Thyroid gland (tissue), 4 donors: ENCODE results near the gene CDK8. TPM values are rescaled to one million over a fixed set of nuclear protein-coding genes. Genes with fewer than 3 reads are reported as not detected.

Experiments
- DNase-seq, 2 donors: peaks; one replicate each; pipeline ENCODE4 v3.0.0-alpha.2; 2019
- H3K27ac ChIP-seq, 3 donors: fragments of 200-600 bp; sonication (generic); 1 replicate in 2 of 3; 2 replicates in 1 of 3; pipeline ENCODE4 v1.5.1; 2016 to 2019; ENCODE audit warnings: mild to moderate bottlenecking in 1 of 3, moderate library complexity in 1 of 3
- H3K27me3 ChIP-seq: fragments of 200-600 bp; sonication (generic); one replicate; pipeline ENCODE4 v1.5.1; 2019
- H3K36me3 ChIP-seq, 2 donors: fragments of 200-600 bp; sonication (generic); one replicate each; pipeline ENCODE4 v1.5.1; 2016 to 2019
- H3K4me1 ChIP-seq, 2 donors: fragments of 200-600 bp; sonication (generic); one replicate each; pipeline ENCODE4 v1.5.1; 2017 to 2019
- H3K4me3 ChIP-seq, 3 donors: fragments of 200-600 bp; sonication (generic); replicated peaks in 1 of 3; 1 replicate in 2 of 3; 2 replicates in 1 of 3; pipeline ENCODE4 v1.5.1; 2016; ENCODE audit warnings: mild to moderate bottlenecking in 1 of 3
- H3K9me3 ChIP-seq: fragments of 200-600 bp; sonication (generic); one replicate; pipeline ENCODE4 v1.5.1; 2017
- POLR2A ChIP-seq, 2 donors: fragments of 450-650 bp; IDR thresholded peaks; one replicate each; pipeline ENCODE4 v1.6.1; 2017; ENCODE audit warnings: antibody characterized with exemption in 2 of 2, mild to moderate bottlenecking in 2 of 2, moderate library complexity in 1 of 2
- WGBS, 2 donors: methylation state at CpG; one replicate each; pipeline ENCODE4 v1.1.5; 2017; 5-methylcytosine and 5-hydroxymethylcytosine counted together
- intact Hi-C: fragments of 100-400 bp; cut with DNase I; formaldehyde crosslinking; loops from one replicate; pipeline ENCODE4 v1.15.1; 2023
- total RNA-seq, 4 donors: library from RNA; depleted of rRNA; stranded (reverse); fragments of >200 nt; gene quantifications; one replicate each; pipeline ENCODE4 v1.2.3, GENCODE V29; 2016
- TF ChIP-seq, protein P1 (sequence below), 6 experiments: fragments of 200-600 bp in 3 of 6; fragments of 450-650 bp in 3 of 6; sonication (generic) in 3 of 6; IDR thresholded peaks; one replicate each; pipeline ENCODE4 v1.5.1; 2016 to 2019; ENCODE audit warnings: antibody characterized with exemption in 6 of 6, mild to moderate bottlenecking in 2 of 6, inconsistent platforms in 1 of 6, moderate library complexity in 1 of 6

The CDK8 gene
- total RNA-seq, 4 donors from 2014 or later, result 14.2 to 16.2 (median 15.1) TPM

DNA sequence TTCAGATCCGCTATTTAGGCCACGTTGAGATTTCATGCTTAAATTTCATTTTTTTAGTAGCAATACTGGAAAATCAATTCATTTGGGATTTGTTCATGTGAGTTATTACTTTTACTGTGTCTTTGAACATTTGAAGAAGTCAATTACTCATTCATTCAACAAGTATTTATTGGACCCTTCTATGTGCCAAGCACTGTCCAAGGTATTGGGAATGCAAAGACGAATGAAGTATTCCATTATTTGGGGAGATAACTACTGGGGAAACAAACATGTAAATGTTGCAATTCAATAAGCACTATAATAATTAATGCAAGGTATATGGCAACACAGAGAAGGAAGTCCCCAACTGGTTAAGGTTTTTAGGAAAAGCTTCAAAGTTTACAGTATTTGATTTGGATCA is 5.7 kb downstream of the CDK8 start:
- 89 to 92% methylated on average over 3 of the region's 3 CpGs for WGBS, 2 donors
- Histone ChIP-seq H3K9me3 (no peaks in the 10 kb centered on the region), H3K36me3 (no peaks in the 10 kb centered on the region), H3K4me1 (peaks cover 6 to 10% of the 10 kb centered on the region in 2 donors), H3K27me3 (no peaks in the 10 kb centered on the region), H3K27ac (no peak overlapping the region), H3K4me3 (no peak overlapping the region)
- TF ChIP-seq, protein P1, sequence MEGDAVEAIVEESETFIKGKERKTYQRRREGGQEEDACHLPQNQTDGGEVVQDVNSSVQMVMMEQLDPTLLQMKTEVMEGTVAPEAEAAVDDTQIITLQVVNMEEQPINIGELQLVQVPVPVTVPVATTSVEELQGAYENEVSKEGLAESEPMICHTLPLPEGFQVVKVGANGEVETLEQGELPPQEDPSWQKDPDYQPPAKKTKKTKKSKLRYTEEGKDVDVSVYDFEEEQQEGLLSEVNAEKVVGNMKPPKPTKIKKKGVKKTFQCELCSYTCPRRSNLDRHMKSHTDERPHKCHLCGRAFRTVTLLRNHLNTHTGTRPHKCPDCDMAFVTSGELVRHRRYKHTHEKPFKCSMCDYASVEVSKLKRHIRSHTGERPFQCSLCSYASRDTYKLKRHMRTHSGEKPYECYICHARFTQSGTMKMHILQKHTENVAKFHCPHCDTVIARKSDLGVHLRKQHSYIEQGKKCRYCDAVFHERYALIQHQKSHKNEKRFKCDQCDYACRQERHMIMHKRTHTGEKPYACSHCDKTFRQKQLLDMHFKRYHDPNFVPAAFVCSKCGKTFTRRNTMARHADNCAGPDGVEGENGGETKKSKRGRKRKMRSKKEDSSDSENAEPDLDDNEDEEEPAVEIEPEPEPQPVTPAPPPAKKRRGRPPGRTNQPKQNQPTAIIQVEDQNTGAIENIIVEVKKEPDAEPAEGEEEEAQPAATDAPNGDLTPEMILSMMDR (IDR thresholded peaks at IDR 0.05), result no peak
- TF ChIP-seq POLR2A (IDR thresholded peaks at IDR 0.05), result no peak
- intact Hi-C loops, result no loop called here
- no peak for DNase-seq

- H3K36me3 ChIP-seq, result no peaks in the 10 kb centered on the region
- H3K4me3 ChIP-seq, result no peak overlapping the region
- no peak for DNase-seq
- H3K9me3 ChIP-seq, result no peaks in the 10 kb centered on the region
- H3K27me3 ChIP-seq, result no peaks in the 10 kb centered on the region
- intact Hi-C loops, result no loop called here
- no peak overlapping the region for H3K27ac ChIP-seq
- H3K4me1 ChIP-seq, result no peaks in the 10 kb centered on the region
- TF ChIP-seq POLR2A (IDR thresholded peaks at IDR 0.05), result no peak
- TF ChIP-seq, protein P1 (IDR thresholded peaks at IDR 0.05), result no peak
- 95 to 99% methylated on average over 2 of the region's 2 CpGs for WGBS, 2 donors
Measured at GRCh38 chr13:26262156-26262555, 8.2 kb downstream of the CDK8 start.

- no peak overlapping the region for H3K27ac ChIP-seq
- TF ChIP-seq, protein P1 (IDR thresholded peaks at IDR 0.05), result no peak
Measured at GRCh38 chr13:26266311-26266710, 12.4 kb downstream of the CDK8 start.

DNA sequence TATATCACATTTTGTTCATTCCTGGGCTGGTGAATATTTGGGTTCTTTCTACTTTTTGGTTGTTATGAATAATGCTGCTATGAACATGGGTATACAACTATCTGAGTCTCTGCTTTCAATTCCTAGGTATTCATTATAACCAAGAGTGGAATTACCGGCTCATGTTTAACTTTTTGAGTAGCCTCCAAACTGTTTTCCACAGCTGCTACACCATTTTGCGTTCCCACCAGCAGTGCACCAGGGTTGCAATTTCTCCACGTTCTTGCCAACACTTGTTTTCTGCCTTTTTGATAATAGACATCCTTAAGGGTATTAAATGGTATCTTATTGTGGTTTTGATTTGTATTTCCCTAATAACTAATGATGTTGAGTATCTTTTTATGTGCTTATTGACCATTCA is 16.8 kb downstream of the CDK8 start:
- Histone ChIP-seq H3K27ac (no peak overlapping the region), H3K36me3 (no peaks in the 10 kb centered on the region), H3K4me3 (no peak overlapping the region), H3K4me1 (no peaks in the 10 kb centered on the region), H3K27me3 (no peaks in the 10 kb centered on the region), H3K9me3 (no peaks in the 10 kb centered on the region)
- no peak for TF ChIP-seq POLR2A (IDR thresholded peaks at IDR 0.05)
- TF ChIP-seq, protein P1 (IDR thresholded peaks at IDR 0.05), result no peak
- no peak for DNase-seq
- 93 to 95% methylated on average over 3 of the region's 3 CpGs for WGBS, 2 donors
- intact Hi-C loops, result no loop called here

More at GRCh38 chr13:26266311-26266710, 12.4 kb downstream of the CDK8 start:
- Histone ChIP-seq H3K4me1 (no peaks in the 10 kb centered on the region), H3K4me3 (no peak overlapping the region), H3K36me3 (no peaks in the 10 kb centered on the region), H3K27me3 (no peaks in the 10 kb centered on the region), H3K9me3 (no peaks in the 10 kb centered on the region)
- no peak for DNase-seq
- intact Hi-C loops, result no loop called here
- WGBS, 2 donors, result 86% methylated on average over 3 of the region's 3 CpGs

- 85 to 86% methylated on average over 3 of the region's 3 CpGs for WGBS, 2 donors
- no peak for DNase-seq
- no peaks in the 10 kb centered on the region for H3K27me3 ChIP-seq
- no peaks in the 10 kb centered on the region for H3K4me1 ChIP-seq
- TF ChIP-seq, protein P1 (IDR thresholded peaks at IDR 0.05), result no peak
- no peak for TF ChIP-seq POLR2A (IDR thresholded peaks at IDR 0.05)
- H3K36me3 ChIP-seq, result no peaks in the 10 kb centered on the region
- H3K9me3 ChIP-seq, result no peaks in the 10 kb centered on the region
- intact Hi-C loops, result no loop called here
- no peak overlapping the region for H3K27ac ChIP-seq
- H3K4me3 ChIP-seq, result no peak overlapping the region
Measured at GRCh38 chr13:26272621-26273020, 18.7 kb downstream of the CDK8 start.
